Measurements from ENCODE around the gene ZBTB21. TPM values are rescaled to one million over a fixed set of nuclear protein-coding genes. Genes with fewer than 3 reads are reported as not detected.

ZBTB21 gene
- total and polyA plus RNA-seq, 9 of the 15 experiments (the other 6 are each of a cell fraction or from before 2014, with no cell fraction given) = 2.2 to 15.2 (median 8.7) TPM

DNA sequence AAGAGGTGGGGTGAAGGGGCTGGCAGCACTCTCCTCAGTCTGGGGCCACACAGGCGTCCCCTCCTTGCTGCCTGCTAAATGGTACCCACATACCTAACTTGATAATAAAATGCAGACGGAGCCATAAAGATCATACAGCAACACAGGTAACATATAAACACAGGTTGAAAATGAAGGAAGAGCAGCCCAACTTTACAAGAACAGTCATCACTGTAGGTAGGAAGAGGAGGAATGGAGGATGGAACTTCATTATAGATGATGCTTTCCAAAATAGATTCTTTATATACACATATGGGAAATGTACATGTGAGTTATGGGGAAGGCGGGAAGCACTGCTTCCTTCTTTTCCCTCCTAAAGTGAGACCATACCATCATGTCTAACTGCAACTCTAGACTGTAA is 69.7 kb downstream of the ZBTB21 start:
- H3K4me1 ChIP-seq (replicated peaks in 1 of 2; ENCODE audit: control insufficient read depth in 2 of 2, insufficient read depth in 2 of 2, low read length in 2 of 2) = no peaks in the 10 kb centered on the region
- FAIRE-seq (no peak), ATAC-seq (no peak), DNase-seq (ENCODE audit: extremely low read depth in 1 of 4, low spot score in 3 of 4) (no peak)
- H3K9me3 ChIP-seq (replicated peaks; ENCODE audit: control insufficient read depth, insufficient read depth, low read depth, low read length) = no peaks in the 10 kb centered on the region
- 71% methylated on average over 3 of the region's 3 CpGs for WGBS (ENCODE audit: insufficient coverage, low coverage, missing lambda C conversion rate)
- BruUV-seq (replicated peaks) = no TSS peak
- in situ Hi-C loops (cut with MboI) (no loop called here), intact Hi-C loops (cut with micrococcal nuclease) (no loop called here)
- no peak overlapping the region for H3K27ac ChIP-seq (ENCODE audit: extremely low read depth, low read depth, low read length)
- no peaks in the 10 kb centered on the region for H3K9me1 ChIP-seq (ENCODE audit: control insufficient read depth, insufficient read depth, low read length)
- no peak overlapping the region for H3K4me2 ChIP-seq (ENCODE audit: insufficient read depth, low read length)
- H3K36me3 ChIP-seq (ENCODE audit: control insufficient read depth, insufficient read depth, low read length) = peaks cover 5% of the 10 kb centered on the region; the same call in 1 of the 3 replicates
- no peak overlapping the region for H2AFZ ChIP-seq (ENCODE audit: low read depth, low read length)
- H4K20me1 ChIP-seq (replicated peaks; ENCODE audit: control insufficient read depth, insufficient read depth, low read length) = no peaks in the 10 kb centered on the region
- CTCF ChIA-PET (ENCODE audit: low intra/inter-chr PET ratio) = no interaction called here
- TF ChIP-seq PREB (CRISPR knock-in tag; IDR thresholded peaks at IDR 0.05) (no peak), RB1 (IDR thresholded peaks at IDR 0.05; ENCODE audit: low read depth) (no peak), ZNF232 (CRISPR knock-in tag; IDR thresholded peaks at IDR 0.05) (no peak), ZKSCAN1 (IDR thresholded peaks at IDR 0.05; ENCODE audit: low read depth, low read length) (no peak), ZNF239 (CRISPR knock-in tag; IDR thresholded peaks at IDR 0.05) (no peak), POLR2B (IDR thresholded peaks at IDR 0.05; ENCODE audit: low read depth, partially characterized antibody) (no peak), HOXB6 (CRISPR knock-in tag; IDR thresholded peaks at IDR 0.05; ENCODE audit: borderline replicate concordance) (no peak), ZNF316 (IDR thresholded peaks at IDR 0.05) (no peak), CREBBP (IDR thresholded peaks at IDR 0.05; ENCODE audit: low read depth, low read length) (no peak), ZNF140 (CRISPR knock-in tag; IDR thresholded peaks at IDR 0.05) (no peak), SMAD1 (IDR thresholded peaks at IDR 0.05; ENCODE audit: low read depth, low read length, partially characterized antibody) (no peak)
- no peak overlapping the region for H3K9ac ChIP-seq (ENCODE audit: insufficient read depth in 1 of 2, low read depth in 2 of 2, low read length in 2 of 2)
- POLR2A ChIA-PET = interaction anchor here (1.2 kb wide), 1 partner anchor 8 kb away, joined by 4 read pairs; no protein-coding TSS in a partner anchor
- no peaks in the 10 kb centered on the region; a peak in 1 of 5 replicates for H3K27me3 ChIP-seq (ENCODE audit: control insufficient read depth in 2 of 2, insufficient read depth in 2 of 2, low read length in 2 of 2)
- H3K79me2 ChIP-seq (ENCODE audit: control insufficient read depth, insufficient read depth, low read length) = no peaks in the 10 kb centered on the region
- H3K4me3 ChIP-seq = no peak overlapping the region

Measured in K562 (cell line).